HG02938 (cell line): ENCODE results near the gene EBF3.

Experiments
- ATAC-seq: cut with Tn5 transposase; IDR thresholded peaks from one replicate; pipeline ENCODE4 v1.9.1; 2021; ENCODE audit warnings: mild to moderate bottlenecking, moderate library complexity; ENCODE audit not compliant: unreplicated experiment

EBF3 gene

GRCh38 chr10:129912986-129913695 is 50.9 kb downstream of the EBF3 start:
- no peak for ATAC-seq

- no peak for ATAC-seq
These were observed 51.7 kb downstream of the EBF3 start for GRCh38 chr10:129912166-129912917.

- no peak for ATAC-seq
These were observed 52.5 kb downstream of the EBF3 start for GRCh38 chr10:129911451-129912165.

GRCh38 chr10:129910861-129911260 is 53.2 kb downstream of the EBF3 start:
- ATAC-seq, result no peak

- ATAC-seq, result no peak
These were observed 54.4 kb downstream of the EBF3 start for GRCh38 chr10:129909531-129910256.

GRCh38 chr10:129909080-129909479 is 55.0 kb downstream of the EBF3 start:
- ATAC-seq, result no peak

- no peak for ATAC-seq
These were observed 55.7 kb downstream of the EBF3 start for GRCh38 chr10:129908406-129908805.

- ATAC-seq, result no peak
These were observed 58.5 kb downstream of the EBF3 start for GRCh38 chr10:129905553-129905952.

- ATAC-seq, result no peak
These were observed 59.8 kb downstream of the EBF3 start for GRCh38 chr10:129904323-129904722.

- no peak for ATAC-seq
These were observed 62.6 kb downstream of the EBF3 start for GRCh38 chr10:129901389-129902006.

- no peak for ATAC-seq
These were observed 63.2 kb downstream of the EBF3 start for GRCh38 chr10:129900825-129901224.

- ATAC-seq, result no peak
These were observed 64.6 kb downstream of the EBF3 start for GRCh38 chr10:129899276-129900130.

GRCh38 chr10:129898706-129899268 is 65.3 kb downstream of the EBF3 start:
- no peak for ATAC-seq

- no peak for ATAC-seq
These were observed 66.0 kb downstream of the EBF3 start for GRCh38 chr10:129897871-129898626.

- ATAC-seq, result no peak
These were observed 67.2 kb downstream of the EBF3 start for GRCh38 chr10:129896860-129897200.

- no peak for ATAC-seq
These were observed 67.8 kb downstream of the EBF3 start for GRCh38 chr10:129896136-129896859.

- ATAC-seq, result no peak
These were observed 68.3 kb downstream of the EBF3 start for GRCh38 chr10:129895811-129896135.

GRCh38 chr10:129894698-129895097 is 69.4 kb downstream of the EBF3 start:
- ATAC-seq, result no peak
